Endodermal cell (in vitro differentiated cells): ENCODE measurements around the gene MED23. TPM values are rescaled to one million over a fixed set of nuclear protein-coding genes. Genes with fewer than 3 reads are reported as not detected.

Experiments
- DNase-seq: peaks from one replicate; pipeline ENCODE4 v3.0.0-alpha.2; 2017
- H3K27ac ChIP-seq: 2 replicates; pipeline ENCODE4 v1.5.1; 2013; ENCODE audit warnings: mild to moderate bottlenecking, low read depth, low read length, moderate library complexity
- H3K27me3 ChIP-seq: 2 replicates; pipeline ENCODE4 v1.6.1; 2013; ENCODE audit warnings: mild to moderate bottlenecking, low read length, moderate library complexity; ENCODE audit not compliant: insufficient read depth, control insufficient read depth, poor library complexity, severe bottlenecking
- H3K36me3 ChIP-seq: 2 replicates; pipeline ENCODE4 v1.7.0; 2013; ENCODE audit warnings: mild to moderate bottlenecking, low read length, moderate library complexity; ENCODE audit not compliant: control insufficient read depth, insufficient read depth
- H3K4me1 ChIP-seq: one replicate; pipeline ENCODE4 v1.7.0; 2013; ENCODE audit warnings: low read length; ENCODE audit not compliant: control insufficient read depth, insufficient read depth
- H3K4me3 ChIP-seq: 2 replicates; pipeline ENCODE4 v1.5.1; 2013; ENCODE audit warnings: mild to moderate bottlenecking, low read length, moderate library complexity
- H3K9ac ChIP-seq: 2 replicates; pipeline ENCODE4 v1.6.1; 2013; ENCODE audit warnings: mild to moderate bottlenecking, low read length, moderate library complexity; ENCODE audit not compliant: poor library complexity, severe bottlenecking; ENCODE audit errors: extremely low read depth
- H3K9me3 ChIP-seq: 2 replicates; pipeline ENCODE4 v1.6.1; 2013; ENCODE audit warnings: mild to moderate bottlenecking, low read length, moderate library complexity; ENCODE audit not compliant: control insufficient read depth
- H3K27ac Mint-ChIP-seq: 2 replicates; pipeline ENCODE4 v1.8.0; 2020; ENCODE audit warnings: mixed read lengths
- H3K27me3 Mint-ChIP-seq: 2 replicates; pipeline ENCODE4 v1.8.0; 2021; ENCODE audit warnings: mild to moderate bottlenecking, mixed read lengths; ENCODE audit not compliant: insufficient read depth
- H3K36me3 Mint-ChIP-seq: 2 replicates; pipeline ENCODE4 v1.8.0; 2020; ENCODE audit warnings: low read depth, mixed read lengths
- H3K4me1 Mint-ChIP-seq: 2 replicates; pipeline ENCODE4 v1.8.0; 2020; ENCODE audit warnings: mixed read lengths
- H3K4me3 Mint-ChIP-seq: 2 replicates; pipeline ENCODE4 v1.8.0; 2020; ENCODE audit warnings: mild to moderate bottlenecking, moderate library complexity, mixed read lengths
- H3K9me3 Mint-ChIP-seq: 2 replicates; pipeline ENCODE4 v1.8.0; 2020; ENCODE audit warnings: mild to moderate bottlenecking, mixed read lengths
- CTCF ChIP-seq: fragments of 200-600 bp; sonication (generic); conservative IDR thresholded peaks from 2 replicates; pipeline ENCODE4 v1.5.0; 2021; ENCODE audit warnings: antibody characterized with exemption, mild to moderate bottlenecking
- WGBS, 2 experiments: methylation state at CpG; one replicate each; pipeline versions ENCODE4 v1.1.5 to v1.1.7; 2013; ENCODE audit warnings: missing lambda C conversion rate in 2 of 2, mixed read lengths in 1 of 2; ENCODE audit not compliant: insufficient coverage in 1 of 2, insufficient read length in 1 of 2; 5-methylcytosine and 5-hydroxymethylcytosine counted together
- total RNA-seq, 2 donors: library from RNA; stranded (reverse); fragmentation: NEBNext Ultra II Directional in 1 of 2; extraction: Animal tissue kit (Norgen Biotek cat#: 25700) in 1 of 2; gene quantifications; 2 replicates in 1 of 2; 3 replicates in 1 of 2; pipeline ENCODE4 v1.2.1, GENCODE V29; 2021

MED23 gene
- total RNA-seq, 2 donors from 2014 or later, result 23.3 to 26.2 TPM

GRCh38 chr6:131586543-131586942 lies 41.5 kb downstream of the MED23 start:
- peaks cover 86% of the 10 kb centered on the region for H3K36me3 ChIP-seq
- Mint-ChIP-seq H3K4me1 (no peaks in the 10 kb centered on the region), H3K27me3 (no peaks in the 10 kb centered on the region), H3K36me3 (peaks cover 46% of the 10 kb centered on the region), H3K27ac (no peak overlapping the region), H3K9me3 (no peaks in the 10 kb centered on the region), H3K4me3 (no peak overlapping the region)
- H3K4me3 ChIP-seq, result no peak overlapping the region
- no peak for DNase-seq
- WGBS, 2 experiments, result 97% methylated on average over 4 of the region's 4 CpGs; no CpG with 5 or more reads in 1 of the 2 experiments
- no peak overlapping the region for H3K27ac ChIP-seq
- H3K9ac ChIP-seq, result no peak overlapping the region
- no peak for TF ChIP-seq CTCF
- no peaks in the 10 kb centered on the region for H3K27me3 ChIP-seq
- no peaks in the 10 kb centered on the region for H3K4me1 ChIP-seq
- no peaks in the 10 kb centered on the region for H3K9me3 ChIP-seq

GRCh38 chr6:131581523-131581922 lies 46.5 kb downstream of the MED23 start:
- H3K4me3 ChIP-seq, result no peak overlapping the region
- H3K36me3 ChIP-seq, result peaks cover 69% of the 10 kb centered on the region
- no peak overlapping the region for H3K27ac ChIP-seq
- Mint-ChIP-seq H3K4me3 (no peak overlapping the region), H3K36me3 (peaks cover 24% of the 10 kb centered on the region), H3K4me1 (peaks cover 2% of the 10 kb centered on the region), H3K27ac (no peak overlapping the region), H3K9me3 (no peaks in the 10 kb centered on the region), H3K27me3 (peaks cover 3% of the 10 kb centered on the region)
- no peaks in the 10 kb centered on the region for H3K9me3 ChIP-seq
- TF ChIP-seq CTCF, result no peak
- no peaks in the 10 kb centered on the region for H3K27me3 ChIP-seq
- H3K4me1 ChIP-seq, result no peaks in the 10 kb centered on the region
- H3K9ac ChIP-seq, result no peak overlapping the region
- no peak for DNase-seq

DNA sequence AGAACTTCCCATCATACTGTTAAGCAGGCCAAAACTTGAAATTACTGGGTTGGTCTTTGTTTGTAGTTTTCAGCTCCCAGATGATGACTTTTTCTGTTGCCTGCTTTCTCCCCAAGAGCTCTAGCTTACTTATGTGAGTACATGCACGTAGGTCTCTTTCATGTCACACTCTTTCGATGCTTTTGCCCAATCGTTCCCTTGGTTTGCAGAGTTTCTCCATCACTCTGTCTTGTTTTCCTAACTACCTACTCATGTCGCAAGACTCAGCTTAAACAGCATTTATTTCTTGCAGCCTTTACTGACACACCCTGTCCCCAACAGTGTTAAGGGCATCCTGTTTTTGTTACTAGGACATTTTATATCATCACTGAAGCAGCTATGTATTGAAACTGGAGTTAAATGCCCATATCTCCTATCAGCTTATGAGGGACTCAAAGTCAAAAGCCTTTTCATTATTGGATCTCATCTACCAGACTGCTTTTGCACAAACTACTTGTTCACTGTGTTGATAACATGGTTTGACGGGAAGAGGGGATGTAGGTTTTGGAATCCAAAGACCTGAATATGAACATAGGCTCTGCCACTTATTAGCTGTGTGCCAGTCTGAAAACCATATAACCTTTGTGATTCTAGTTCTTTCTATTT lies 52.1 kb downstream of the MED23 start:
- H3K4me3 ChIP-seq, result no peak overlapping the region
- no peaks in the 10 kb centered on the region for H3K9me3 Mint-ChIP-seq
- peaks cover 7% of the 10 kb centered on the region for H3K4me1 Mint-ChIP-seq
- H3K9ac ChIP-seq, result no peak overlapping the region
- no peak overlapping the region for H3K27ac Mint-ChIP-seq
- H3K4me3 Mint-ChIP-seq, result no peak overlapping the region
- no peaks in the 10 kb centered on the region for H3K9me3 ChIP-seq
- no peak for DNase-seq
- peaks cover 4% of the 10 kb centered on the region for H3K36me3 Mint-ChIP-seq
- peaks cover 39% of the 10 kb centered on the region for H3K27me3 Mint-ChIP-seq
- peaks cover 3% of the 10 kb centered on the region for H3K4me1 ChIP-seq
- peaks cover 21% of the 10 kb centered on the region for H3K36me3 ChIP-seq
- WGBS, 2 experiments, result 92 to 100% methylated on average over 5 of the region's 5 CpGs
- no peak overlapping the region for H3K27ac ChIP-seq
- no peak for TF ChIP-seq CTCF
- no peaks in the 10 kb centered on the region for H3K27me3 ChIP-seq
